Left forelimb (tissue), 1 donor: Measurements from ENCODE around the gene ZNF385C.

Experiments used
- DNase-seq: peaks from one replicate; pipeline ENCODE4 v3.0.0-alpha.2; 2018; ENCODE audit warnings: low spot score

The ZNF385C gene

DNA sequence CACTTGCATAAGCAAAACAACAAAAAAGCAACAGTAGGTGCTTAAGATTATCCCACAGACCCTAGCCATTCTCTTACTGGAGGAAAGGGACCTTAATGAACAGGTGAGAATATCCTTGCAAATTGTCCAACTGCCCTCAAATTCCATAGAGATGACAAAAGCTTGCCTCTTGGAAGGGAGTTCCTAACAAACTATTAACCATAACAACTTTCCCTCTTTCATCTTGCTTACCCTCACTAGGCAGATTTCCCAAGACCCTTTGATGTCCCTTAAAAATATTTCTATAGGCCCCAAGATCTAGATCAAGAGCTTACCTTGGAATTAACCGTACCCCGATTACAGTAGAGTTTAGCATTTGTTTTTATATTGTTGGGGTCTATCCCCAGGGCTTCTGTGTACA, 109.9 kb downstream of the ZNF385C start:
- no peak for DNase-seq

DNA sequence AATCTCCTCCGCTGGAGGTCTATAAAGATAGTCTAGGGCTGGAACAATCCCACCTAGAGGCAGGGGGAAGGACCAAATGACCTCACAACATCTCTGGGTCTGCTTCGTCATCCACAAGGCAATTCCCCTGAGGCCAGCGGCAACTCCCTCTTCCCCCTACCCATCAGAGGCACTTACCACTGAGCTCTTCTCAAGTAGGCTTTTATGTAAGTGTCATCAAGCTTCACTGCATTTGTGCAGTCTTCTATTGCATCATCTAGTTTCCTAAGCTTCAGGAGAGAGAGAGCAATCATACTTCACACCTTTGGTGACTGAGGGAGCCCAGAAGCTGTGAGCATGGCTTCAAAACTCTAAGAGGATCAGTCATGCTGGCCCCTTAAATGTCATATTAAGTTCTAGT, 110.6 kb downstream of the ZNF385C start:
- DNase-seq = no peak

DNA sequence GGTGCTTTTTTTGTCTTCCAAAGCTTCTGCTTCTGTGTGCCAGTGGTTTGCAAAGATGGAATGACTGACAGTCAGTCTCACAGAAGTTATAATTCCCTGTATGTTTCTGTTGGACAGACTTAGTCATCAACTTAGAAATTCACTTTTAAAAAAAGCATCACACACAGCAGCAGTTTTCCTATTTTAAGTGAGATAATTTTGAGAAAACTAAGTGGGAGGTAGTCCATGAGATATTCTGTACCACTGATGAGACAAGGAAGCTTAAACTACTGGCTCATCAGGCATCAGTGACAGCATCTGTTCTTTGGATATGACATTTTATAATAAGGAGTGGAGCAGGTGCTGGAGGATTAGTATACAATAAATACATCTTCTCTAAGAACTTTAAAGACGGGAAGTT, 111.6 kb downstream of the ZNF385C start:
- DNase-seq = no peak

DNA sequence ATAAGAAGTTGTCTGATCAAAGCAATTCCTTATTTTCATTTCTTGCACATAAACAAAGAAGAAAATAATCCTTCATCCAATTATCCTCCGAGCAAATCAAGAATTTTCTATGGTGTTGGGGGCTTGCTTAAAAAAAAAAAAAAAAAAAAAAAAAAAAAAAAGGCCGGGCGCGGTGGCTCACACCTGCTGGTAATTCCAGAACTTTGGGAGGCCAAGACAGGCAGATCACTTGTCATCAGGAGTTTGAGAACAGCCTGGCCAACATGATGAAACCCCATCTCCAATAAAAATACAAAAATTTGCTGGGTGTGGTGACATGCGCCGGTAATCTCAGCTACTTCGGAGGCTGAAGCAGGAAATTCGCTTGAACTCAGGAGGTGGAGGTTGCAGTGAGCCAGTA, 112.4 kb downstream of the ZNF385C start:
- no peak for DNase-seq

DNA sequence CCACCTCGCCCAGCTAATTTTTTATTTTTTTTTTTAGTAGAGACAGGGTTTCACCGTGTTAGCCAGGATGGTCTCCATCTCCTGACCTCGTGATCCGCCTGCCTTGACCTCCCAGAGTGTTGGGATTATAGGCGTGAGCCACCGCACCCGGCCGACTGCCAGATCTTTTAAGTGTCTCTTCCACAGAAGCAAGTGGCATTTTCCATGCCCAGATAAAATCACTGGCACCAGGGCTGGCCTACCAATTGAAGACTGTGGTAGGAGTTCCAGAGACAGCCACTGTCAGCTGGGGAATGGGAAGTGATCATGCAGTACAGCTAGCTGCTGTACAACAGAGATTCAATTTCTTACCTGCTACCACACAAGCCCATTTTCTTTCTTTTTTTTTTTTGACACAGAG, 113.8 kb downstream of the ZNF385C start:
- no peak for DNase-seq

DNA sequence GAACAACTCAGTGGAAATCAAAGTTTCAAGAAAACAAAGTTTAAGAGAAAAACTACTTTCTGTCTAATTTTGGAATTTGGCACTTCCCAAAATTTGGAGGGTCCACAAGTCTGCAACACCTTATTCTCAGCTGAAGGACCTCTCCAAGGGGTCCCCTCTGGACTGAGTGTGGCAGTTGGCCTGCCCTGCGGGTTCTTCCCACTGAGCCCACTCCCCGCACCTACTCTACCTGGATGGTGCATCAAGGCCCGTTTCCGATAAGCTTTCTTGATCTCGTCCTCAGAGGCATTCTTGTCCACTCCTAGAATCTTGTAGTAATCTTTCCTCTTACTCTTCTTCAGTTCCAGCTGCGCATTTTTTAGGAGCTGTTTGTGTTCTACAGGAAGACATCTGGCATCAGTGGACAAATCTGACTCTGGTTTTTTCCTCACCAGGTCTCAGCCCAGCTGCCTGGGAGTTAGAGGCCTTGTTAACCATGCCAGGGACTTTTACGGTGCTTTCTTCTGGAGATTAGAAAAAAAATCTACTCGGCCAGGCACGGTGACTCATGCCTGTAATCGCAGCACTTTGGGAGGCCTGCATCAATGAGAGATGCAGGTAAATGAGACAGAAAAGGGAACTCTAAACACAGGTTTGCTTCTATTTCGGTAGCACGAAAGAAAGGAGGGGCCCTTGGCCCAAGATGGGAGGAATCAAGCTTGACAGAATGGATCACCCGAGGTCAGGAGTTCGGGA, 116.1 kb downstream of the ZNF385C start:
- no peak for DNase-seq

DNA sequence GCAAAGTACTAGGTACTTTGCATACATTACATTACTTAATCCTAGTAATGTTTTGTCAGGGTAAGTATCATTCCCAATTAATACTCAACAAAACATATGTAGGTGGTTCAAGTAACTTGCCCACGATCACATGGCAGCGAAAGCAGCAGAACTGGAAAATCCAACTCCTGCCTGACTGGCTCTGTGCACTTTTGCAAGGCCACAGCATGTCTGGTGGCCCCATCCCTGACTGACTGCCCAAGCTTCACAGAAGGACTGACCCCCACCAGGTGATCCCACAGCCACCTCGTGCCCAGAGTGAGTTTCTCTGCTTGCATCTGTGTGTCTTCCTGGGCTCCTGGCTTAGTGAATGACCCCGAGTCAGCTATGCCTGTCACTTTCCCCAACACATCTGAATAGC, 120.3 kb downstream of the ZNF385C start:
- no peak for DNase-seq

DNA sequence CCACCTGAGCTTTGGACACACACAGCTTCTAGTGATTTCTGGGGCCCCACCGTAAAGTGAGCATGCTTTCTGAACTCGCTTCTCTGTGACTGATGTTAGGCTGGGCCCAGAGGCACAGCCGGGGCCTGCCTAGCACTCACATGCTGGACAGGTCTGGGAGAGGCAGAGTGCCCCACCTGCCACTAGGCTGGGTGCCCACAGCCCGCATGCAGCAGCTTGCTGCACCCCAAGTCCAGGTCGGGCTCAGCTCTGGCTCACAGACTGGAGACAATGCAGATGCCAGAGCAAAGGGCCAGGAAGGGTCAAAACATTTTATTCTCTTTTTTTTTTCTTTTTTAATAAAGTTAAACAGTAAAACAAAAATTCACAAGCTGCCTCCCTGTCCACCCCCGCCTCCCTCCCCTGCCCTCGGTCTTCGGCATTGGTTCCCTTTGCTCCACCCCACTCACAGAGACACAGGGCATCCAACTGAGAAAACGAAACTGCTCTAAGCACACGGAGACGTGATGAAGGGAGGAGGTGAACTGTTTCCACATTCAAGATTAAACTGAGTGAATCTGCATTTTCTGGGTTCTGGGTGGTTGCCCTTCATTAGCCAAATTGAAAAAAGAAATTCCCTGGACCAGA, 122.0 kb downstream of the ZNF385C start:
- no peak for DNase-seq
